ENCODE data around the gene REM2.

REM2 gene, protein sequence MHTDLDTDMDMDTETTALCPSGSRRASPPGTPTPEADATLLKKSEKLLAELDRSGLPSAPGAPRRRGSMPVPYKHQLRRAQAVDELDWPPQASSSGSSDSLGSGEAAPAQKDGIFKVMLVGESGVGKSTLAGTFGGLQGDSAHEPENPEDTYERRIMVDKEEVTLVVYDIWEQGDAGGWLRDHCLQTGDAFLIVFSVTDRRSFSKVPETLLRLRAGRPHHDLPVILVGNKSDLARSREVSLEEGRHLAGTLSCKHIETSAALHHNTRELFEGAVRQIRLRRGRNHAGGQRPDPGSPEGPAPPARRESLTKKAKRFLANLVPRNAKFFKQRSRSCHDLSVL

DNA sequence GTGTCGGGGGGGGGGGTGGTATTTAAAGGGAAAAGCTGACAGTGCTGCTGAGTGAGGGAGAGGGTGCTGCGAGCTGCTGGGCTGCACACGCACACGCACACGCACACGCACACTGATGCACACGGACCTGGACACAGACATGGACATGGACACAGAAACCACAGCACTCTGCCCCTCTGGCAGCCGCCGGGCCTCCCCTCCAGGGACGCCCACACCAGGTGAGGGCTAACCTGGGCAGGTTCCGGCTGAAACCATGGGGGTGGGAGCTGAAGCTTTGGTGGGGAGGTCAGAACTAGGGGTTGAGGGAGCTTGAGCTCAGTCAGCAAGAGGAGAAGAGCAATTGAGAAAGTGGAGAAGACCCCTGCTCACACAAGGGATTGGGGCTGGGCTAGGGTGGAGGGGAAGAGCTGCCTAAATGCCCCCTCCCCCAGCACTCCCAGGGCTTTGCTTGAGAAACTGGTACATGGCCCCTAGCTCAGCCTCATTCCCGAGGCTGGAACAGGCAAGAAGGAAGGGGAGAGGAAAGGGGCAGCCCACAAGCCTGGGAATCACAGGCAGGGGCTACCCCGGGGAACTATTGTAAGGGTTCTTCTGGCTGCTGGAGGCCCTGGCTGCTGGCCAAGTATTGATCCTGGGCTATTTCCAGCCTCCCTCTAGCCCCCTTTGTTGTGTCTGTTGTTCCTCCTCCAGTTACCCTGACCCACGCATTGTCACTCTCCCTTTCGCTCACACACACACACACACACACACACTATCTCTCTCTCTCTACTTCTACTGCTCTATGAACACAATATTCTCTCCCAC is at the start of gene REM2:
REM2 (plus strand) TSS at position 50 of the 804 bp plus-strand sequence; CDS start at position 116, 66 bp downstream.
- TF ChIP-seq POLR2AphosphoS5 (IDR thresholded peaks at IDR 0.05; ENCODE audit: borderline replicate concordance, low read depth, low read length): no peak
- no peak for TF ChIP-seq FOXP2 (optimal IDR thresholded peaks at IDR 0.05; ENCODE audit: control extremely low read depth, extremely low read length, insufficient read depth)
- TF ChIP-seq EZH2 (IDR thresholded peaks at IDR 0.05): no peak
- Histone ChIP-seq H3K4me3 (no peak within 1 kb of the TSS), H3K36me3 (ENCODE audit: insufficient read depth, low read length) (no peaks in the 10 kb centered on the region), H3K27ac (no peak within 1 kb of the TSS), H3K9me3 (ENCODE audit: low read depth, low read length) (no peaks in the 10 kb centered on the region), H3K9ac (ENCODE audit: insufficient read length) (peak within 1 kb of the TSS; percentile 33)
- no peak for DNase-seq (ENCODE audit: low read depth, low spot score)

DNA sequence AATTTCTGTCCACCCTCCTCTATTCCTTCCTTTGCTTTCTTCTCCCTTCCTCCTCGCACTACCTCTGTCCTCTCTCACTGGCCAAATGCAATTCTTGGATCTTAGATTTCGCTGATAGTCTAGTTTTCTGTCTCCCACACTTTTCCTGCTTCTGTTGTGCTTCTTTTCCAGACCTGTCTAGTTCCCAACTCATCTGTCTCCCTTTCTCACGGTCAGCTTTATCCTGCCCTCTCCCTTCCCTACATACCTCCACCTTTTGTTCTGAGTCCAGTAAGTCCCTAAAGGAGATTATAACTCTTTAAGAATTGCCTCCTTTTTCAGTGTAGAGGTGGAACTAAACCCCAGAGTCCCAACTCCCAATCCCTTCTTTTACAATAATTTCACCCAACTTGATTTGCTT is 47.5 kb upstream of the REM2 start:
- Histone ChIP-seq H3K9me3 (ENCODE audit: low read depth, low read length) (no peaks in the 10 kb centered on the region), H3K9ac (ENCODE audit: insufficient read length) (no peak overlapping the region), H3K4me3 (no peak overlapping the region), H3K36me3 (ENCODE audit: insufficient read depth, low read length) (peaks cover 31% of the 10 kb centered on the region), H3K27ac (peak overlapping the region; percentile 92)
- TF ChIP-seq POLR2AphosphoS5 (IDR thresholded peaks at IDR 0.05; ENCODE audit: borderline replicate concordance, low read depth, low read length) (no peak), EZH2 (IDR thresholded peaks at IDR 0.05) (no peak), FOXP2 (optimal IDR thresholded peaks at IDR 0.05; ENCODE audit: control extremely low read depth, extremely low read length, insufficient read depth) (no peak)
- DNase-seq (ENCODE audit: low read depth, low spot score): no peak

- TF ChIP-seq EZH2 (IDR thresholded peaks at IDR 0.05): no peak
- no peak for TF ChIP-seq FOXP2 (optimal IDR thresholded peaks at IDR 0.05; ENCODE audit: control extremely low read depth, extremely low read length, insufficient read depth)
- TF ChIP-seq POLR2AphosphoS5 (IDR thresholded peaks at IDR 0.05; ENCODE audit: borderline replicate concordance, low read depth, low read length): peak; percentile 82
- H3K9ac ChIP-seq (ENCODE audit: insufficient read length): peak within 1 kb of the TSS; percentile 94
- H3K4me3 ChIP-seq: peak within 1 kb of the TSS; percentile 92
- DNase-seq (ENCODE audit: low read depth, low spot score): no peak
- H3K9me3 ChIP-seq (ENCODE audit: low read depth, low read length): no peaks in the 10 kb centered on the region
- H3K36me3 ChIP-seq (ENCODE audit: insufficient read depth, low read length): peaks cover 31% of the 10 kb centered on the region
- peak within 1 kb of the TSS; percentile 92 for H3K27ac ChIP-seq
These were observed 46.5 kb upstream of the REM2 start, which contains the start of gene MMP14 for GRCh38 chr14:22836301-22837113. TSS of gene MMP14 (plus strand) at chr14:22836585. CDS start at chr14:22836818, 233 bp downstream.

DNA sequence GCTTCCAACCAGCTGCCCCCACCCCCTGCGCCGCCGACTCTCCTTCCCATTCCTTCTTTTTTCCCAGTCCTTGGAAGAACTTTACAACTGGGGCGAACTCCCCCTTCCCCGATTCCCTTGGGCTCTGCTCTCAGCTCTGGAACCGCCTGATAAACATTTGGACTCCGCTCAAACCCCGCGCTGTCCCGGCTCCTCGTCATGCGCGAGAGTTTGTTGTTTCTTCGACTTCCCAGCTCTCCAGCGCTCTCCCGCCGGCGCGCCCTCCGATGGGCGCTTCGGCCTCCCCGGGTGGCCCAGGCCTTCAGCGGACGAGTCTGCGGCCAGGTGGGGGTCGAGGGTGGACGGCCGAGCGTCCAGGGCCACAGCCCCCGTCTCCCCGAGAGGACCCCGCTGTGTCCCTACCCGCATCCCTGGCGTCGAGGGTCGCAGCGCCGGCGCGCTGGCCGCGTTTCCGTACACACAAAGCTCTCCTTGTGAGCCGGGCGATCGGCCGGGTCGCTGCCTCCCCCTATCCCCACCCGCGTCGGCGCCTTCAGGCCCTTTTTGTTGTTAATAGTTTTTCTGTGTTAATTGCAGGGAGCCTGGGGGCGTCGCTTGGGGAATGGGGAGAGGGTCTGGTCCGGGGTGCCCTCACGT is 45.8 kb upstream of the REM2 start:
- DNase-seq (ENCODE audit: low read depth, low spot score): no peak
- peaks cover 36% of the 10 kb centered on the region; the same call in 1 of the 2 replicates for H3K36me3 ChIP-seq (ENCODE audit: insufficient read depth, low read length)
- H3K27ac ChIP-seq: peak overlapping the region; percentile 92
- H3K4me3 ChIP-seq: peak overlapping the region; percentile 92
- TF ChIP-seq FOXP2 (optimal IDR thresholded peaks at IDR 0.05; ENCODE audit: control extremely low read depth, extremely low read length, insufficient read depth) (no peak), POLR2AphosphoS5 (IDR thresholded peaks at IDR 0.05; ENCODE audit: borderline replicate concordance, low read depth, low read length) (no peak; the same call in 1 of the 2 replicates), EZH2 (IDR thresholded peaks at IDR 0.05) (no peak)
- H3K9ac ChIP-seq (ENCODE audit: insufficient read length): peak overlapping the region; percentile 94
- H3K9me3 ChIP-seq (ENCODE audit: low read depth, low read length): no peaks in the 10 kb centered on the region

DNA sequence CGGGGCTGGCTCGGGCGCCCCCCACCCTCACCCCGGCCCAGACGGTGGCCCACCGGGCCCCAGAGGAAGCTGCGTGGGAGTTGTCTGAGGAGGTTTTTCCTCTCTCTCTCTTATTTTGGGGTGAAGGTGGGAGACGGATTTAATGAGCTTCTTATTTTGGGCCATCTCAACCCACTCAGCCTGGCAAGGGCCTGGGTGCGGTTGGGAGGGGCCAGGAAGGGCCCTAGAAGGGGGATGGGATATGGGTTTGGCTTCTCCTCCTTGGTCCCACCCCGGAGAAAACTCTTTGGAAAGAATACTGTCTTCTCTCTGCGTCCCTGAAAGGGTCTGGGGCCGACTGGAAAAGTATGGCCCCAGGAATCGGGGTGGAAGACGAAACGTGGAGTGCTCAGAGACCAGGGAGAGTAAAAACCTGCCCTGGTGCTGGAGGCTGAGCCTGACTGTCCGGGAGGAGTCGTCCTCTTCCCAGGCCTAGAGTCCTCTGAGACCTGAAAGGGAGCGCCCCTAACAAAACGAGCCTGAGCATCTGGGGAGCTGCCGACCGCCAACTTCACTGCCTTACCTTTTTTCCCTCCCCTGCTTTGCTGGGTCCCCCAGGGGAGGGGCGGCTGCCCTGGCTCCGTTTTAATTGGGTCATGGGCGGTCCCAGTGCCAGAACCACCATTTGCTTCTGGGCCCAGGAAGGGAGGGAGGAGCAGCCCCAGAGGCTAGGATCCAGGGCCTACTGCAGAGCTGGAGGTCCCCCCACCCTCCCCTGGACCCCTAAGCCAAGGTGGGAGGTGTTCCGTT is 45.1 kb upstream of the REM2 start:
- TF ChIP-seq POLR2AphosphoS5 (IDR thresholded peaks at IDR 0.05; ENCODE audit: borderline replicate concordance, low read depth, low read length): no peak
- no peak for TF ChIP-seq EZH2 (IDR thresholded peaks at IDR 0.05)
- TF ChIP-seq FOXP2 (optimal IDR thresholded peaks at IDR 0.05; ENCODE audit: control extremely low read depth, extremely low read length, insufficient read depth): no peak
- Histone ChIP-seq H3K9ac (ENCODE audit: insufficient read length) (peak overlapping the region; percentile 94), H3K27ac (peak overlapping the region; percentile 92), H3K9me3 (ENCODE audit: low read depth, low read length) (no peaks in the 10 kb centered on the region), H3K36me3 (ENCODE audit: insufficient read depth, low read length) (peaks cover 43% of the 10 kb centered on the region), H3K4me3 (peak overlapping the region; percentile 92)
- DNase-seq (ENCODE audit: low read depth, low spot score): no peak

DNA sequence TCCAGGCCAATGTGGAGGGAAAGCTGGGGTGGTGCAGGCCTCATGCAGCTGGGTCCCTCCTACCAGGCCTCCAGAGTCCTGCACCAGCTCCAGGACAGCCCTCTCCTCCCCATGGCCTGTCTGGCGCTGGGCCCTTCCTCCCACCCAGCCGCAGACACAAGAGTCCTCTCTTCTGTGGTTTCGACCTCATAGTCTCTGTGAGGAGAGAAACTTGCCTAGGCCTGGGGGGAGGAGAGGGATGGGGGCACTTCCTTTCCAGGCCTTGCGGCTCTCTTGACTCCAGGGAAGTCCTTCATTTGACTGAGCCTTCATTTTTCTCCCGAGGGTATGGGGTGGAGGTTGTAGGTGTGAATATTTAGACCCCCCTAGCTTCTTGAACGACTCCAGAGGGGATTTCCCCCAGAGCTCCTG is 44.4 kb upstream of the REM2 start:
- H3K4me3 ChIP-seq: peak overlapping the region; percentile 92
- H3K9me3 ChIP-seq (ENCODE audit: low read depth, low read length): no peaks in the 10 kb centered on the region
- DNase-seq (ENCODE audit: low read depth, low spot score): no peak
- no peak overlapping the region; the same call in 1 of the 2 replicates for H3K27ac ChIP-seq
- H3K36me3 ChIP-seq (ENCODE audit: insufficient read depth, low read length): peaks cover 47% of the 10 kb centered on the region
- TF ChIP-seq EZH2 (IDR thresholded peaks at IDR 0.05) (no peak), FOXP2 (optimal IDR thresholded peaks at IDR 0.05; ENCODE audit: control extremely low read depth, extremely low read length, insufficient read depth) (no peak), POLR2AphosphoS5 (IDR thresholded peaks at IDR 0.05; ENCODE audit: borderline replicate concordance, low read depth, low read length) (no peak)
- H3K9ac ChIP-seq (ENCODE audit: insufficient read length): peak overlapping the region; percentile 25

All from SK-N-MC (cell line).